T-helper 1 cell treated with Interleukin-12 subunit alpha and Interleukin-12 subunit beta and Interleukin-4 antibody, amounts not matched to agents 30 μg/mL and 1 μg/mL, for 36 hours (primary cell): ENCODE data around the gene ZNF536.

Experiments
- H3K27ac Mint-ChIP-seq: one replicate; pipeline ENCODE4 v1.8.0; 2021; ENCODE audit warnings: mild to moderate bottlenecking, mixed read lengths
- H3K27me3 Mint-ChIP-seq: one replicate; pipeline ENCODE4 v1.8.0; 2021; ENCODE audit warnings: low read depth, mixed read lengths
- H3K36me3 Mint-ChIP-seq: one replicate; pipeline ENCODE4 v1.8.0; 2021; ENCODE audit warnings: low read depth, mixed read lengths
- H3K4me1 Mint-ChIP-seq: one replicate; pipeline ENCODE4 v1.8.0; 2021; ENCODE audit warnings: low read depth, mixed read lengths
- H3K4me3 Mint-ChIP-seq: one replicate; pipeline ENCODE4 v1.8.0; 2021; ENCODE audit warnings: mild to moderate bottlenecking, moderate library complexity, mixed read lengths
- H3K9me3 Mint-ChIP-seq: one replicate; pipeline ENCODE4 v1.8.0; 2021; ENCODE audit warnings: mixed read lengths

ZNF536 gene

GRCh38 chr19:30604657-30605056 lies 232.5 kb downstream of the ZNF536 start:
- no peaks in the 10 kb centered on the region for H3K27me3 Mint-ChIP-seq
- H3K27ac Mint-ChIP-seq, result no peak overlapping the region
- H3K4me1 Mint-ChIP-seq, result no peaks in the 10 kb centered on the region
- H3K36me3 Mint-ChIP-seq, result no peaks in the 10 kb centered on the region
- H3K9me3 Mint-ChIP-seq, result no peaks in the 10 kb centered on the region
- no peak overlapping the region for H3K4me3 Mint-ChIP-seq

- Mint-ChIP-seq H3K27ac (no peak overlapping the region), H3K9me3 (no peaks in the 10 kb centered on the region), H3K4me1 (no peaks in the 10 kb centered on the region), H3K36me3 (no peaks in the 10 kb centered on the region), H3K27me3 (no peaks in the 10 kb centered on the region), H3K4me3 (no peak overlapping the region)
Observed at GRCh38 chr19:30605333-30605732, 233.1 kb downstream of the ZNF536 start.

GRCh38 chr19:30606114-30607050 lies 234.2 kb downstream of the ZNF536 start:
- no peak overlapping the region for H3K4me3 Mint-ChIP-seq
- no peaks in the 10 kb centered on the region for H3K36me3 Mint-ChIP-seq
- H3K27me3 Mint-ChIP-seq, result no peaks in the 10 kb centered on the region
- H3K27ac Mint-ChIP-seq, result no peak overlapping the region
- no peaks in the 10 kb centered on the region for H3K4me1 Mint-ChIP-seq
- H3K9me3 Mint-ChIP-seq, result no peaks in the 10 kb centered on the region
